ENCODE results near the gene ATE1. TPM values are rescaled to one million over a fixed set of nuclear protein-coding genes. Genes with fewer than 3 reads are reported as not detected.

Gene ATE1
- total RNA-seq, 1 donor from 2014 or later, result 33.0 TPM

DNA sequence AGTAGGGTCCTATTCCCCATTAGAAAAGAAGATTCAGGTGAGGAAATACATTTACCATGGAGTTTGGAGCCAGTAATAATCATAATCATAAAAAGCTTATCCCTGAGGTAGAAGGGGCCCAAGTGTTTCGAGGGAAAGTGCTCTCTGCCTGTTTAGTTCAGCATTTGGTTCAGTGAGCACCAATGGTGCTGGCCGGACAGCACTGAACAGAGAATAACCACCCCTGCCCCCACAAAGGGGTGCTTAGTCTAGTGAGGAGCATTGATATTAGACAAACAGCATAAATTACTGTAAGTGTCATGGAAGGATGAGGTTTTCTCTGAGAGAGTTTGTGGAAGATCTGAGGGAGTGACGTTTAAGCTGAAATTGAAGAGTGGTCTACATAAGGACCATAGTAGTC lies 21.6 kb upstream of the ATE1 start:
- TF ChIP-seq, protein P1, sequence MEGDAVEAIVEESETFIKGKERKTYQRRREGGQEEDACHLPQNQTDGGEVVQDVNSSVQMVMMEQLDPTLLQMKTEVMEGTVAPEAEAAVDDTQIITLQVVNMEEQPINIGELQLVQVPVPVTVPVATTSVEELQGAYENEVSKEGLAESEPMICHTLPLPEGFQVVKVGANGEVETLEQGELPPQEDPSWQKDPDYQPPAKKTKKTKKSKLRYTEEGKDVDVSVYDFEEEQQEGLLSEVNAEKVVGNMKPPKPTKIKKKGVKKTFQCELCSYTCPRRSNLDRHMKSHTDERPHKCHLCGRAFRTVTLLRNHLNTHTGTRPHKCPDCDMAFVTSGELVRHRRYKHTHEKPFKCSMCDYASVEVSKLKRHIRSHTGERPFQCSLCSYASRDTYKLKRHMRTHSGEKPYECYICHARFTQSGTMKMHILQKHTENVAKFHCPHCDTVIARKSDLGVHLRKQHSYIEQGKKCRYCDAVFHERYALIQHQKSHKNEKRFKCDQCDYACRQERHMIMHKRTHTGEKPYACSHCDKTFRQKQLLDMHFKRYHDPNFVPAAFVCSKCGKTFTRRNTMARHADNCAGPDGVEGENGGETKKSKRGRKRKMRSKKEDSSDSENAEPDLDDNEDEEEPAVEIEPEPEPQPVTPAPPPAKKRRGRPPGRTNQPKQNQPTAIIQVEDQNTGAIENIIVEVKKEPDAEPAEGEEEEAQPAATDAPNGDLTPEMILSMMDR (IDR thresholded peaks at IDR 0.05; ENCODE audit: unreplicated experiment), result no peak
- Mint-ChIP-seq H3K4me3 (no peak overlapping the region), H3K4me1 (peaks cover 8% of the 10 kb centered on the region), H3K36me3 (peaks cover 14% of the 10 kb centered on the region), H3K27me3 (ENCODE audit: low read depth) (no peaks in the 10 kb centered on the region), H3K9me3 (no peaks in the 10 kb centered on the region), H3K27ac (peak overlapping the region; percentile 1)
- DNase-seq (ENCODE audit: low spot score in 2 of 2, unreplicated experiment in 2 of 2), result no peak

DNA sequence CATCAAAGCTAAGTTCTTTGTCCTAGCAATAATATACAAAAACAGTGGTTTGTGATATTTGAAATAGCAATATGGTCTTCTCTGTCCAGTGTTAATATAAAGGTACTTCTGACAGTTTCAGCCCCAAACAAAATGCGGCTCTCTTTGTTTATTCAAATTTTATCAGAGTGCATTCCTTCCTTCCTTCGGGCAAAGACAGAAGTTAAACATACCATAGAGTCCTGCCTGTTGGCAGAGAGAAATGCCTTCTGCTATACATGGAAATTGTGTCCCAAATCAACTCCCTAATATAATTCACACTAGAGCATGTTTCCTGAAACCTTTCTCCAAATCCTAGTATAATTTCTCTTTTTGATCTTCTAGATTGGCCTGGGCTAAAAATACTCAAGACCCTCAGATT lies 21.2 kb upstream of the ATE1 start:
- Mint-ChIP-seq H3K4me3 (no peak overlapping the region), H3K36me3 (peaks cover 14% of the 10 kb centered on the region), H3K27me3 (ENCODE audit: low read depth) (no peaks in the 10 kb centered on the region), H3K9me3 (no peaks in the 10 kb centered on the region), H3K27ac (no peak overlapping the region), H3K4me1 (peaks cover 8% of the 10 kb centered on the region)
- TF ChIP-seq, protein P1 (IDR thresholded peaks at IDR 0.05; ENCODE audit: unreplicated experiment), result no peak
- no peak for DNase-seq (ENCODE audit: low spot score in 2 of 2, unreplicated experiment in 2 of 2)

DNA sequence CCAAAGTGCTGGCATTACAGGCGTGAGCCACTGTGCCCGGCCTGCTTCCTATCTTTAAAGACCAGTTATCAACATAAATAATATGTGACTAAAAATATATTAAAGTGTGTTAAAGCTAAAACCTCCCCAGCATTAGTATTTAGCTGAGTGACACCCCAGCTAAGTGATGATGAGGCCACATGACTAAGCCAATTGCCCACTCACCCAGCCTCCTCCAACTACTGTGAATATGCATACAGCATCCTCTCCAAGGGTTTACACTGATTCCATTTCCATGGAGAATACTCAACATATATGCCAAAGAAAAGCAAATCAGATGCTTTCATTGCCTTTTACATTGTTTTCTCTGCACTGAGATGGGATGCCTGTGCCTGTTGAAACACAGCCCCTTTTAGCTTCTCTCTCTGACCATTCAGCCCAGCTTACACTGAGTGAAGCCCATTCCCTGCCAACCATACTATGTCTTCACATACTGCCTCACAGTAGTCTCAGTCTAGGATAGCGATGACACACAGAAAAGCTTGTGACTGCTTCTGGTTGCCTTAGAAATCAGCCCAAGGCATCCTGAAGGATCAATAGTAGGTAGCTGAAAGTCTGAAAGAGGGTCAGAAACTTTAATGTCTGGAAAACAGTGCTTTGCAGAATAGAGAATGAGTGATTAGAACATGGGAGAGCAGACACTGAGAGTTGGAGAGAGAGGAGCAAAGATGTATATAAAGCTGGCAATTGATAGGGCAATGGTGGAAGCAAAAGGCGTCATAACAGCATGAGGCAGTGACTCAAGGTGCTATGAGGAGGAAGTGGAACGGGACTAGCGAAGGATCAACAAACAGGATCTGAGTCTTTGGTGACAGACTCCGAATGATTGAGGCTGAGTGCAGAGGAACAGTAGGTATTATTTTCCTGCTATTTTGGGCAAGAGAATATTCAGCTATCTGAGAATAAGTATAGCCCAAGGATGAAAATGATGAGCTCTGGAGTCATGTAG lies 19.8 kb upstream of the ATE1 start:
- TF ChIP-seq, protein P1 (IDR thresholded peaks at IDR 0.05; ENCODE audit: unreplicated experiment), result no peak
- Mint-ChIP-seq H3K4me3 (no peak overlapping the region), H3K36me3 (peaks cover 7% of the 10 kb centered on the region), H3K9me3 (no peaks in the 10 kb centered on the region), H3K27ac (no peak overlapping the region), H3K4me1 (peaks cover 14% of the 10 kb centered on the region), H3K27me3 (ENCODE audit: low read depth) (no peaks in the 10 kb centered on the region)
- no peak for DNase-seq (ENCODE audit: low spot score in 2 of 2, unreplicated experiment in 2 of 2)

DNA sequence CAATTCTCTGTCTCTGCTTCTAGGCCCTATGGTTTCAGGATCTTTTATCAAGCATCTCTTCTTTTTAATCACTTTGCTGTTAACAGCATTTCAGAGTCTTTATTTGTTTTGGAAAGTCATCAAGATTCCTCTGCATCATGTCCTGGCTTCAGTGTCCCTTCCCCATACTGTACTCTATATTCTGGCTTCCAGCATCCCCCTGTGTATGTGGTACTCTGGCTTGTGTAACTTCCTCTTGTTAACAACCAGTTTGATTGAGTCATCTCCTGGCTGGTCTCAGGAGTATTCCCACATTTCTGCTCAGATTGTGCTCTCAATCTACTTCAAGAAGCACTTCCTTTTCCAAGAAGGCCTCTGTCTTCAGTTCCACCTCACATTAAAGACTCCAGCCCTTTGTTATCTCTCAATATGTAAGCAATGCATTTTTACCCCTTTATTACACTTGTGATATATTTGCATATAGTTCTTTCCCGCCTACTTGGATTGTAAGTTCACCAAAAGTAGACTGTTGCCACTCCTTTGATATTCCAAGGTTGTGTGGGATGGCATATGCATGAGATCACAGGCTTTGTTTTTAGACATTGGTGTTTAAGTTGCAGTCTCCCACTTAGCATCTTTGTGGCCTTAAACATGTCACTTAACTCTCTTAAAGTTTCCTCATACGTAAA lies 15.1 kb upstream of the ATE1 start:
- peaks cover 22% of the 10 kb centered on the region for H3K9me3 Mint-ChIP-seq
- H3K4me1 Mint-ChIP-seq, result peaks cover 6% of the 10 kb centered on the region
- TF ChIP-seq, protein P1 (IDR thresholded peaks at IDR 0.05; ENCODE audit: unreplicated experiment), result no peak
- peaks cover 7% of the 10 kb centered on the region for H3K36me3 Mint-ChIP-seq
- no peaks in the 10 kb centered on the region for H3K27me3 Mint-ChIP-seq (ENCODE audit: low read depth)
- no peak for DNase-seq (ENCODE audit: low spot score in 2 of 2, unreplicated experiment in 2 of 2)
- H3K27ac Mint-ChIP-seq, result no peak overlapping the region
- no peak overlapping the region for H3K4me3 Mint-ChIP-seq

DNA sequence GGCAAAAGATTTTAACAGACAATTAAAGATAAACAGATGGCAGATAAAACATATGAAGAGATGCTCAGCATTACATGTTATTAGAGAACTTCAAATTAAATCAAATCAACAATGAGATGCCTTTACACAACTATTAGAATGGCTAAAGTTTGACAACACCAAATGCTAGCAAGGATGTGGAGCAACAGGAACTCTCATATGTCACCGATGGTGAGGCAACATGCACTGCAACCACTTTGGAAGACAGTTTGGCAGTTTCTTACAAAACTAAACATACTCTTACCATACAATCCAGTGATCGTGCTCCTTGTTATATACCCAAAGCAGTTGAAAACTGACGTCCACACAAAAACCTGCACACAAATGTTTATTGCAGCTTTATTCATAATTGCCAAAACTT lies 13.7 kb upstream of the ATE1 start:
- Mint-ChIP-seq H3K36me3 (peaks cover 7% of the 10 kb centered on the region), H3K27ac (no peak overlapping the region), H3K4me3 (no peak overlapping the region), H3K27me3 (ENCODE audit: low read depth) (no peaks in the 10 kb centered on the region), H3K9me3 (peaks cover 30% of the 10 kb centered on the region), H3K4me1 (peaks cover 6% of the 10 kb centered on the region)
- no peak for DNase-seq (ENCODE audit: low spot score in 2 of 2, unreplicated experiment in 2 of 2)
- TF ChIP-seq, protein P1 (IDR thresholded peaks at IDR 0.05; ENCODE audit: unreplicated experiment), result no peak

Data from mesothelial cell of epicardium (in vitro differentiated cells).